Liver (tissue), 9 donors: ENCODE results near the gene TFB2M. TPM values are rescaled to one million over a fixed set of nuclear protein-coding genes. Genes with fewer than 3 reads are reported as not detected.

Source experiments
- DNase-seq: peaks from one replicate; pipeline ENCODE4 v3.0.0-alpha.2; 2017; ENCODE audit warnings: low spot score
- H3K27ac ChIP-seq, 2 donors: one replicate each; pipeline ENCODE4 v1.7.0; 2013; ENCODE audit warnings: inconsistent platforms in 2 of 2, low read length in 2 of 2, control low read depth in 1 of 2, low read depth in 1 of 2, mild to moderate bottlenecking in 1 of 2
- H3K27me3 ChIP-seq, 4 donors: one replicate each; pipeline versions ENCODE4 v1.6.1 to v1.7.0; 2013; ENCODE audit warnings: low read length in 3 of 4, inconsistent platforms in 1 of 4, mild to moderate bottlenecking in 1 of 4, moderate library complexity in 1 of 4; ENCODE audit not compliant: control insufficient read depth in 4 of 4, insufficient read depth in 4 of 4
- H3K36me3 ChIP-seq, 4 donors: one replicate each; pipeline versions ENCODE4 v1.6.1 to v1.7.0; 2013; ENCODE audit warnings: low read length in 3 of 4, mild to moderate bottlenecking in 3 of 4, low read depth in 1 of 4, moderate library complexity in 1 of 4; ENCODE audit not compliant: control insufficient read depth in 4 of 4, insufficient read depth in 3 of 4
- H3K4me1 ChIP-seq, 4 donors: one replicate each; pipeline versions ENCODE4 v1.6.1 to v1.7.0; 2013; ENCODE audit warnings: low read length in 3 of 4, mild to moderate bottlenecking in 3 of 4, moderate library complexity in 1 of 4; ENCODE audit not compliant: control insufficient read depth in 4 of 4, insufficient read depth in 4 of 4
- H3K4me3 ChIP-seq, 3 donors: one replicate each; pipeline versions ENCODE4 v1.6.1 to v1.7.0; 2013; ENCODE audit warnings: low read length in 3 of 3, control low read depth in 1 of 3, low read depth in 1 of 3, mild to moderate bottlenecking in 1 of 3
- H3K9ac ChIP-seq, 2 donors: one replicate each; pipeline ENCODE4 v1.7.0; 2013; ENCODE audit warnings: low read length in 2 of 2, mild to moderate bottlenecking in 2 of 2, moderate library complexity in 2 of 2, control low read depth in 1 of 2, low read depth in 1 of 2
- H3K9me3 ChIP-seq, 4 donors: one replicate each; pipeline versions ENCODE4 v1.6.1 to v1.7.0; 2013; ENCODE audit warnings: low read length in 3 of 4; ENCODE audit not compliant: control insufficient read depth in 4 of 4
- ATF3 ChIP-seq: IDR thresholded peaks from 2 replicates; pipeline ENCODE4 v1.6.1; 2016; ENCODE audit warnings: antibody characterized with exemption
- CTCF ChIP-seq: fragments of 150-350 bp; IDR thresholded peaks from 2 replicates; pipeline ENCODE4 v1.5.1; 2017; ENCODE audit warnings: improper control_type of control experiment, low read depth, low read length; ENCODE audit not compliant: missing input control
- EGR1 ChIP-seq, 2 donors: IDR thresholded peaks; 2 replicates each; pipeline ENCODE4 v1.6.1; 2016 to 2018; ENCODE audit warnings: antibody characterized with exemption in 2 of 2, low read depth in 2 of 2
- FOXA1 ChIP-seq: IDR thresholded peaks from 2 replicates; pipeline ENCODE4 v1.6.1; 2016; ENCODE audit warnings: antibody characterized with exemption
- FOXA2 ChIP-seq: IDR thresholded peaks from 2 replicates; pipeline ENCODE4 v1.6.1; 2016; ENCODE audit warnings: antibody characterized with exemption
- GABPA ChIP-seq, 2 donors: IDR thresholded peaks in 1 of 2; conservative IDR thresholded peaks in 1 of 2; 2 replicates each; pipeline ENCODE4 v1.6.1; 2016; ENCODE audit warnings: antibody characterized with exemption in 2 of 2, mild to moderate bottlenecking in 1 of 2, moderate library complexity in 1 of 2
- HNF4A ChIP-seq, 2 donors: conservative IDR thresholded peaks; 2 replicates each; pipeline ENCODE4 v1.6.1; 2016; ENCODE audit warnings: antibody characterized with exemption in 2 of 2, mild to moderate bottlenecking in 2 of 2
- HNF4G ChIP-seq: IDR thresholded peaks from 2 replicates; pipeline ENCODE4 v1.6.1; 2016; ENCODE audit warnings: antibody characterized with exemption
- JUND ChIP-seq, 2 donors: IDR thresholded peaks; 2 replicates each; pipeline ENCODE4 v1.6.1; 2016; ENCODE audit warnings: antibody characterized with exemption in 2 of 2
- MAX ChIP-seq: IDR thresholded peaks from 2 replicates; pipeline ENCODE4 v1.6.1; 2016; ENCODE audit warnings: antibody characterized with exemption
- NR2F2 ChIP-seq: IDR thresholded peaks from 2 replicates; pipeline ENCODE4 v1.6.1; 2016; ENCODE audit warnings: antibody characterized with exemption
- RAD21 ChIP-seq, 2 donors: IDR thresholded peaks; 2 replicates each; pipeline ENCODE4 v1.6.1; 2016; ENCODE audit warnings: antibody characterized with exemption in 2 of 2, mild to moderate bottlenecking in 2 of 2
- REST ChIP-seq: IDR thresholded peaks from 2 replicates; pipeline ENCODE4 v1.6.1; 2016; ENCODE audit warnings: antibody characterized with exemption, mild to moderate bottlenecking
- SP1 ChIP-seq: IDR thresholded peaks from 2 replicates; pipeline ENCODE4 v1.6.1; 2018; ENCODE audit warnings: antibody characterized with exemption, mild to moderate bottlenecking
- TAF1 ChIP-seq: conservative IDR thresholded peaks from 2 replicates; pipeline ENCODE4 v1.6.1; 2016; ENCODE audit warnings: antibody characterized with exemption, mild to moderate bottlenecking
- YY1 ChIP-seq: IDR thresholded peaks from 2 replicates; pipeline ENCODE4 v1.6.1; 2016; ENCODE audit warnings: antibody characterized with exemption, mild to moderate bottlenecking
- ZBTB33 ChIP-seq: IDR thresholded peaks from 2 replicates; pipeline ENCODE4 v1.6.1; 2016; ENCODE audit warnings: antibody characterized with exemption
- WGBS: extraction: QIAGEN DNeasy Blood & Tissue Kit; methylation state at CpG from one replicate; pipeline ENCODE4 v1.1.7; 2013; 5-methylcytosine and 5-hydroxymethylcytosine counted together
- polyA plus RNA-seq, 2 donors: library from polyadenylated mRNA; stranded (reverse) in 1 of 2; unstranded in 1 of 2; fragments of 200-250 nt in 1 of 2; fragments of >200 nt in 1 of 2; fragmentation: Nextera tagmentation in 1 of 2; extraction: Ambion mirVana in 1 of 2; gene quantifications; one replicate each; pipeline versions ENCODE4 v1.2.1 to v1.2.3, GENCODE V29; 2013 to 2015
- total RNA-seq, 2 donors: library from RNA; depleted of rRNA; stranded (reverse); fragments of >200 nt; gene quantifications; one replicate each; pipeline ENCODE4 v1.2.3, GENCODE V29; 2014
- donor health status: healthy.
- donor health status: healthy.
- donor health status: healthy.
- donor health status: healthy.
- donor health status: healthy.

TFB2M gene
- total and polyA plus RNA-seq, 4 donors: 15.0 to 26.4 (median 23.5) TPM

- H3K9ac ChIP-seq: no peak overlapping the region
- no peak for DNase-seq
- 90% methylated on average over 2 of the region's 2 CpGs for WGBS
- TF ChIP-seq HNF4A (conservative IDR thresholded peaks at IDR 0.05): no peak
- TF ChIP-seq RAD21 (IDR thresholded peaks at IDR 0.05): no peak
- TF ChIP-seq MAX: no peak
- TF ChIP-seq EGR1 (IDR thresholded peaks at IDR 0.05; ENCODE audit: low read depth in 2 of 2): no peak
- TF ChIP-seq ZBTB33: no peak
- TF ChIP-seq CTCF: no peak
- no peak for TF ChIP-seq SP1
- no peak for TF ChIP-seq ATF3
- no peak for TF ChIP-seq YY1
- no peak for TF ChIP-seq JUND (IDR thresholded peaks at IDR 0.05)
- no peak for TF ChIP-seq REST
- no peak for TF ChIP-seq FOXA2
- no peak for TF ChIP-seq NR2F2
- no peak for TF ChIP-seq HNF4G
- no peak for TF ChIP-seq FOXA1
- no peaks in the 10 kb centered on the region for H3K27me3 ChIP-seq
- no peak overlapping the region for H3K27ac ChIP-seq
- peaks cover 0 to 1% (median 0%) of the 10 kb centered on the region in 4 donors for H3K4me1 ChIP-seq
- peaks cover 0 to 14% (median 0%) of the 10 kb centered on the region in 4 donors for H3K36me3 ChIP-seq
- H3K9me3 ChIP-seq: no peaks in the 10 kb centered on the region
- H3K4me3 ChIP-seq: no peak overlapping the region
Observed at GRCh38 chr1:246600579-246600978, 34.5 kb upstream of the TFB2M start.

GRCh38 chr1:246599315-246599714 lies 33.3 kb upstream of the TFB2M start:
- peaks cover 0 to 19% (median 6%) of the 10 kb centered on the region in 4 donors for H3K36me3 ChIP-seq
- WGBS: 82% methylated on average over 4 of the region's 4 CpGs
- no peaks in the 10 kb centered on the region for H3K27me3 ChIP-seq
- DNase-seq: no peak
- TF ChIP-seq TAF1 (no peak), GABPA (IDR thresholded peaks at IDR 0.05 in 1 of 2, conservative IDR thresholded peaks at IDR 0.05 in 1 of 2) (no peak), ZBTB33 (no peak), REST (no peak), HNF4G (no peak), RAD21 (IDR thresholded peaks at IDR 0.05) (no peak), NR2F2 (no peak)
- H3K4me1 ChIP-seq: peaks cover 0 to 1% (median 0%) of the 10 kb centered on the region in 4 donors
- H3K4me3 ChIP-seq: no peak overlapping the region
- no peaks in the 10 kb centered on the region for H3K9me3 ChIP-seq
- H3K27ac ChIP-seq: no peak overlapping the region
- H3K9ac ChIP-seq: no peak overlapping the region
